ENCODE data around the gene POLG2. TPM values are rescaled to one million over a fixed set of nuclear protein-coding genes. Genes with fewer than 3 reads are reported as not detected.

The POLG2 gene
- total RNA-seq, 1 donor from 2014 or later, result 12.0 TPM

DNA sequence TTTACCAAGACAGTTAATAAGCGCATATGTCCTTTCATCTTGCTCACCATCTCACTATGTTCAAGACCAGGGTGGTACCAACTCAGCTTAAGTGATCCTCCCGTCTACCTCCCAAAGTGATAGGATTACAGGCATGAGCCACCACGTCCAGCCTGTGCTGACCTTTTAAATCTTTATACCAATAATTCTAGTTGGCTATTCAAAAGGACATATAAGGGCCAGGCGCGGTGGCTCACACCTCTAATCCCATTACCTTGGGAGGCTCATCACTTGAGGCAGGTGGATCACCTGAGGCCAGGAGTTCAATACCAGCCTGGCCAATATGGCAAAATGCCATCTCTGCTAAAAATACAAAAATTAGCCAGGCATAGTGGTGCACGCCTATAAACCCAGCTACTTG lies 12.3 kb upstream of the POLG2 start:
- no peak overlapping the region for H3K27ac ChIP-seq
- no peak overlapping the region for H3K4me3 ChIP-seq
- ATAC-seq (no peak), DNase-seq (no peak)
- peaks cover 65% of the 10 kb centered on the region for H3K36me3 ChIP-seq
- peaks cover 26% of the 10 kb centered on the region for H3K4me1 ChIP-seq
- no peaks in the 10 kb centered on the region for H3K27me3 ChIP-seq (ENCODE audit: low read depth)
- no peaks in the 10 kb centered on the region for H3K9me3 ChIP-seq
- TF ChIP-seq, protein P1, sequence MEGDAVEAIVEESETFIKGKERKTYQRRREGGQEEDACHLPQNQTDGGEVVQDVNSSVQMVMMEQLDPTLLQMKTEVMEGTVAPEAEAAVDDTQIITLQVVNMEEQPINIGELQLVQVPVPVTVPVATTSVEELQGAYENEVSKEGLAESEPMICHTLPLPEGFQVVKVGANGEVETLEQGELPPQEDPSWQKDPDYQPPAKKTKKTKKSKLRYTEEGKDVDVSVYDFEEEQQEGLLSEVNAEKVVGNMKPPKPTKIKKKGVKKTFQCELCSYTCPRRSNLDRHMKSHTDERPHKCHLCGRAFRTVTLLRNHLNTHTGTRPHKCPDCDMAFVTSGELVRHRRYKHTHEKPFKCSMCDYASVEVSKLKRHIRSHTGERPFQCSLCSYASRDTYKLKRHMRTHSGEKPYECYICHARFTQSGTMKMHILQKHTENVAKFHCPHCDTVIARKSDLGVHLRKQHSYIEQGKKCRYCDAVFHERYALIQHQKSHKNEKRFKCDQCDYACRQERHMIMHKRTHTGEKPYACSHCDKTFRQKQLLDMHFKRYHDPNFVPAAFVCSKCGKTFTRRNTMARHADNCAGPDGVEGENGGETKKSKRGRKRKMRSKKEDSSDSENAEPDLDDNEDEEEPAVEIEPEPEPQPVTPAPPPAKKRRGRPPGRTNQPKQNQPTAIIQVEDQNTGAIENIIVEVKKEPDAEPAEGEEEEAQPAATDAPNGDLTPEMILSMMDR (IDR thresholded peaks at IDR 0.05), result no peak
- intact Hi-C loops (cut with DNase I), result no loop called here

DNA sequence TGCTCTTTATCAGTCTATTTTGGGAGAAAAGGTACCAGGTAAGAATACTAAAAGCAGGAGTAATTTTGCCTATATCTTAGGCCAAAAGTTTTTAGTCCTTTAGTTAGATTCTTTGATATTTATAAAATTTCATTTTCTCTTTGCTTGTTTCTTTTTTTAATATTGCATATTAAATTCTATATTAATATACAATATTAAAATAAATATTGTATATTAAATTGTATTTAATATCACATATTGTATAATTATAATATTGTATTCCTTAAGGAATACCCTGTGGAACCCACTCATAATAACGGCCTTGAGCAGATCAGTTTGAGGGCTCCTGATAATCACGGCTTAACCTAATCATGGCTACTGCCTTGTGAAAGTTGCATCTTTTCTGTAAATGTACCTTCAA lies 11.8 kb upstream of the POLG2 start:
- no peaks in the 10 kb centered on the region for H3K27me3 ChIP-seq (ENCODE audit: low read depth)
- DNase-seq, result no peak
- H3K27ac ChIP-seq, result no peak overlapping the region
- peaks cover 31% of the 10 kb centered on the region for H3K4me1 ChIP-seq
- TF ChIP-seq, protein P1 (IDR thresholded peaks at IDR 0.05), result no peak
- ATAC-seq, result no peak
- peak overlapping the region; percentile 80 for H3K4me3 ChIP-seq
- intact Hi-C loops (cut with DNase I), result no loop called here
- peaks cover 65% of the 10 kb centered on the region for H3K36me3 ChIP-seq
- H3K9me3 ChIP-seq, result no peaks in the 10 kb centered on the region

DNA sequence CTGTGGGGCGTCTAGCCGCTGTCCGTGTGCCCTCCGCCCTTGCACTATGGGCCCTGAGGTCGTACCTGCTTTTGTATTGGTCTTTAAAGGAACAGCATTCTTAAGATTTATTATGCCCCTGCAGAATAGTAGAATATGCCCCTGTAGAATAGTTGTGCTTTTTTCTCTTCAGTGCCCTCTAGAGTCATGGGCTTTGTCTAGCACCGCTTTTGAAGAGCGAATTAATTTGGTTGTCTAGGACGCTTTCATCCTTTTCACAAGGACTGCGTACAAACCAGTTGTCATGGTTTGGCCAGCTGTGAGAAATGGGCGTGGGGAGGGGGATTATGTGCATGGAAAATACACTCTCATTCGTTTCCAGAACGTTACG lies 10.5 kb upstream of the POLG2 start:
- DNase-seq (no peak), ATAC-seq (peak; percentile 34 to 41)
- Histone ChIP-seq H3K4me1 (peaks cover 44% of the 10 kb centered on the region), H3K9me3 (no peaks in the 10 kb centered on the region), H3K27me3 (ENCODE audit: low read depth) (no peaks in the 10 kb centered on the region), H3K27ac (peak overlapping the region; percentile 100), H3K4me3 (peak overlapping the region; percentile 80), H3K36me3 (peaks cover 65% of the 10 kb centered on the region)
- TF ChIP-seq, protein P1 (IDR thresholded peaks at IDR 0.05), result peak; percentile 49
- intact Hi-C loops (cut with DNase I), result no loop called here

DNA sequence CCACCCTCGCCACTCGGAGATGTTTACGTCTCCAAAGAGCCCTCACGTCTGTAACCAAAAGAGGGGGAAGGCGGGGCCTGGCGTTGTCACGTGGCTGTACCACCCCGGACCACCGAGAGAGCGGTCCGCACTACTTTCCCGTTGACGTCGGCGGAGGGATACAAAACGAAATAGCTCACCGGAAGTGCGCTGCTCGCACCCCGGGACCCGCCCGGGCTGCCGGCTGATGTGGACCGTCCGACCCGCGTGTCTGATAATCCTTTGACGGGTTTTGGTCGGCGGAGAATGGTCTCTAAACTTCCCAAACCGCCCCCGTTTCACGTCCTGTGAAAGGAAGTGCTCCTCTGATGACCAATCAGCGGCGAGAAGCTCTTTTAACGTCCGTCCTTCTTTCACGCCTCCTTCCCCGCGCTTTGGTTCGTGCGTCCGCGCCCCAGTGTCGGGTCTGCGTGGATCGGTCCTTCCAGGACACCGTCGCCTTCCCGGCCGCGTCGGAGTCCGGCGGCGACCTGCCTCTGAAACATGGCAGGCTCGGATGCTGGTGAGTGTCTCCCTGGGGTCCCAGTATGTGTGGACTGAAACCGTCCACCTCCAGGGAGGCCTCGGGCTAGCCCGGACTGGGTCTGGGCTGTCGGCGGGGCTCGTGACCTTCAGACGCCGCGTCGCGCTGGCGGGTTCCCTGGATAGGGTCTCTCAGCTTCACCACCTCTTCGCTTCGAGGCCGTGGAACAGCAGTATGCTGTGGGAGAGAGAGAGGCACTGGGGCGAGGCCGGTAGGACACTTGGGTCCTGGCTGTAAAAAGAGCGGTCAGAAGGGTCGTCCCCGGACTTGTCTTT lies 9.9 kb upstream of the POLG2 start, which contains the start of gene CEP95:
CEP95 (plus strand) TSS at position 402 of the 837 bp plus-strand sequence; CDS start at position 523, 121 bp downstream.
- ATAC-seq, result peak; percentile 84 to 91

DNA sequence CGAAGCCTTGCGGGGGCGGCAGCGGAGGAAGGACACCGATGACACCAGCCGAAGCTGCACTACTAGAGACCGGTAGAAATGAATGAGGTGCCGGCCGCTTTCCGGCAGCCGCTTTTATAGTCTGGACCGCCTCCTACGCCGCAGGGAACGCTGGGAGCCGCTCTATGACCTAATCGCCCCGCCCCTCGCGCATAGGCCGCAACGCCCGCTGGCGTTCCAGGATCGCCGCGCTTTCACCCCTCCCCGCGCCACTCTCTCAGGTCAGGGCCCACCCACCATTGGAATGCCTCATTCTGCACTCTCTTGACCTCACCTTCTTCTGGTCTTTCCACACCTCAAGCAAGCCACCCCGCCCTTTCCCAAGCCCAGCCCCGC lies 9.3 kb upstream of the POLG2 start, which contains the start of gene DDX5:
DDX5 (minus strand) TSS at position 89 of the 375 bp plus-strand sequence. CDS start 170 bp downstream, outside the sequence.
- TF ChIP-seq, protein P1 (IDR thresholded peaks at IDR 0.05), result no peak
- intact Hi-C loops (cut with DNase I), result no loop called here
- DNase-seq (peak; percentile 99), ATAC-seq (peak; percentile 90 to 95)
- Histone ChIP-seq H3K36me3 (peaks cover 65% of the 10 kb centered on the region), H3K4me1 (peaks cover 55% of the 10 kb centered on the region), H3K27me3 (ENCODE audit: low read depth) (no peaks in the 10 kb centered on the region), H3K9me3 (no peaks in the 10 kb centered on the region), H3K4me3 (peak within 1 kb of the TSS; percentile 80), H3K27ac (peak within 1 kb of the TSS; percentile 100)

More for the DNA sequence above, 9.9 kb upstream of the POLG2 start, which contains the start of gene CEP95:
- peak; percentile 97 for DNase-seq
- intact Hi-C loops (cut with DNase I), result no loop called here
- Histone ChIP-seq H3K9me3 (no peaks in the 10 kb centered on the region), H3K36me3 (peaks cover 65% of the 10 kb centered on the region), H3K4me3 (peak within 1 kb of the TSS; percentile 80), H3K27ac (peak within 1 kb of the TSS; percentile 100), H3K27me3 (ENCODE audit: low read depth) (no peaks in the 10 kb centered on the region), H3K4me1 (peaks cover 50% of the 10 kb centered on the region)
- TF ChIP-seq, protein P1 (IDR thresholded peaks at IDR 0.05), result no peak
